ENCODE data around the gene NR1D2.
A peak's percentile ranks its signal among the peaks of the same experiment; 100 is the strongest.
"Not testable (repeated sequence)": the region's sequence is repeated elsewhere in the genome, so short reads cannot be mapped to it uniquely, and the experiment has no call there.

The NR1D2 gene

DNA sequence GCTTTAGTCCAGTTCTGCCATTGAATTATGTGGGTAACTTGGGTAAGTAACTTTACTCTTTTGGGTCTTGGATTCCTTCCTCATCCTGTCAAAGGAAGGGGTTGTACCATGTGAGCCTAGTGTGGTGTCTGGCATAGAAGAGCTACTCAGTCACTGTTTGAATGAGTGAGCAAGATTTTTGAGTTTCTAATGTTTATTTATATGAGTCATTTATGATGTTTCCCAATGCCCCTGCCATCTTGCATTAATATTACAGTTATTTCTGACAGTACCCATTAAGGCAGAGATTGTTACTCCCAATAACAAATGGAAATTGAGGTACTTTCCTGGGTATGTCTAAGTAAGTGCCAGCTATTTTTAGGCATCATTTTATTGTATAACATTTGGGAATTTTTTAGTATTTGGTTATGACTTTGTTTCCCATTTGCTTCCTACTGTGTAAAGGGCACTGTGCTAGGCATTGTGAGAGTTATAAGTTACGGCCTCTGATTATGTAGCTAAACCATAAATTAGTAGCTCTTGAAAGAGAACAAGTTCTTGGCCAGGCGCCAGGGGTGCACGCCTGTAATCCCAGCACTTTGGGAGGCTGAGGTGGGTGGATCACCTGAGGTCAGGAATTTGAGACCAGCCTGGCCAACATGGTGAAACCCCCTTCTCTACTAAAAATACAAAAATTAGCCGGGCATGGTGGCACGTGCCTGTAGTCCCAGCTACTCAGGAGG lies 23.5 kb downstream of the NR1D2 start:
- no peak for DNase-seq

DNA sequence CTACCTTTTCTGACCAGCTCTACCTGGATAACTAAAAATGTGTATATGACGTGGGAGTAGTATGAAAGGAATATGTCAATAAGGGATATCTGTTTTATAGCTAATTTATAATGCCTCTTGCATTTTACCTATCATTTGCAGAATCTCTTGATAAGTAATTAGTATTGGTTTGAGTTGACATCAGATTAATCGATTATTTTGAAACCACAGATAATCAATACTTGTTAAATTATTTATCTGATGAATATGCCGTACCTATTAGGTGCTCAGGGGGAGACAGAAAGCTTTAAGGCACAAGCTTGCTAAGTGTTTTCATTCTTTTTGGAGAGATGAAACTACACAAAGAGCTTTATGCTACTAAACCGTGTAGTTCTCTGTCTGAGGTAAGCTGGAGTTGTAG lies 24.3 kb downstream of the NR1D2 start:
- DNase-seq, result no peak

DNA sequence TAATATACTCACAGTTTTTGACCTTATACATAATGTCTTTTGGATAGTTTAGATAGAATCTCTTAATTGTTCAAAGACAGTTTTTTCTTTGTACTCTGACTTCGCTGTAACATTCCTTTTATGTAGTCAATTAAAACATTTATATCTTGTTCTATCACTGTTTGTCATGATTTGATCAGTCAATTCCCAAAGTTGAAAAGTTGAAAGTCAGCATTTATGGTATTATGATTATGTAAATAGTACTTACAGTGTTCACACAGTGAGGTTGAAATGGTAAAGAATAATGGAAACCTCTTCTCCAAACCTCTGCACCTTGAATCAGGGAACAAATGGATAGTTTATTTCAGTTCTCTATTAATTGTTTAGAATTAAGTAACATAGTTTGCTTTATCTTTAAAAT lies 26.6 kb downstream of the NR1D2 start:
- no peak for DNase-seq

DNA sequence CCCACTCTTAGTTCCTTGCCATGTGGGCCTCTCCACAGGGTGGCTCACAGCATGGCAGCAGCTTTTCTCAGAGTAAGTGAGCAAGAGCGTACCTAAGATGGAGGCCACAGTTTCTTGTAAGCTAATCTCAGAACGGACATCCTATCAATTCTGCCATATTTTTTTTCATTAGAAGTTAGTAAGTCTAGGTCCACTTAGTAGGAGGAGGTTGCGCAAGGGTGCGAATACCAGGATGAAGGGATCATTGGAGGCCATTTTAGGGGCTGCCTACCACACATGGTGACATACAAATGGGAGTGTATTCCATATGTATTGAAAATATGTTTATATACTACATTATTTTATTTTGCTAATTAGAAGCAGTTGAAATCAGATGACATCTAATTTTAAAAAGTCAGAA lies 31.5 kb downstream of the NR1D2 start:
- DNase-seq, result no peak

DNA sequence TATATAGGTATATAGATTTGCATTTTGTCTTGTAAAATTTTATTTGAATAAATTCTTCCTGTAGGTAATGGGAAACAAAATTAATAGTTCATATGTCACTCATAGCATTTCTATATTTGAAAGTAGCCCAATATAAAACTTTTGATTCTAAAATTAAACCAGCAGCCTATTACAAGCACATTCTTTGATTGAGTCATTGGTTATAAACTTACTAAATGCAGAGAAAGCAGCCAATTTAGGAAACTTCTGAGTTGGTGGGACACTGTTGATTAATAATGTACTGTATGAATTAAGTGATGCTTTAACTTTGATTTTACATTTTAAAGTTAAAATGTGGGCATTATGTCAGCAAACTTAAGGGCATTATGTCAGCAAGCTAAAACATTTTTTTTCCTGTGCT lies 34.5 kb downstream of the NR1D2 start:
- DNase-seq, result no peak

DNA sequence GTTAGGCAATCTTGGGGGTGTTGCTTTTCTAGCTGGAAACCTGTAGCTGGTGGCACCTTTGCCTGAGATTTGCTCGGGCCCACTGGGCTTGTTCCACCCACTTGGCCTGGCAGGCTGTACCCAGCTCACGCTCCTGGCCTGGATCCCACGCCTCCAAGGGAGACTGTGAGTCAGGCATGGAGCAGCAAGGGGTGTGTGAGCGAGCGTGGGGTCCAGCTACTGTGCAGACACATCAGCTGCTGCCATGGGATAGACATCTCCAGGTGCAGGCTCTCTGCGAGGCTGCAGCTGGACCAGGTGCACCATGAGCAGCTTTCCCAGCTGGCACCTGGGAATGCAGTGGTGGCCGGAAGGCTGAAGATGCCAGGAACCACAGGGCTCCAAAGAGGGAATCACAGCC lies 36.0 kb downstream of the NR1D2 start:
- no peak for DNase-seq

DNA sequence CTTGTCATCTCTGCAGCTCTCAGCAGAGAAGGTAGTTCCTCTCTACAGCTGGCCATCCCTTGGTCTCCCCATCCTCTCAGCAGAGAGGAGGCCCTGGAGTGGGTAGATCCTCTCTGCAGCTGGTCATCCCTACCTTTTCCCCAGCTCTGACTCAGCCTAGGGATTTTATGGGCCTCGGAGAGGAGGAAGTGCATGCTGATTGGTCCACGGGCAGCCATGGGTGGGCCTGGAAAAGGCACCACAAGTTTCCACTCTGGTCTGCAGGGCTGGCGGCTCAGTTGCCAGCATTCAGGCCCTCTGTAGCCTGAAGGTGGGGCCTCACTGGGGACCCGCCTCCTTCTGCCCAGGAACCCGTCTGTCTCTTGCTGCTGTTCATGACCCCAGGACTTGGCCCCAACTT lies 36.9 kb downstream of the NR1D2 start:
- DNase-seq, result no peak

DNA sequence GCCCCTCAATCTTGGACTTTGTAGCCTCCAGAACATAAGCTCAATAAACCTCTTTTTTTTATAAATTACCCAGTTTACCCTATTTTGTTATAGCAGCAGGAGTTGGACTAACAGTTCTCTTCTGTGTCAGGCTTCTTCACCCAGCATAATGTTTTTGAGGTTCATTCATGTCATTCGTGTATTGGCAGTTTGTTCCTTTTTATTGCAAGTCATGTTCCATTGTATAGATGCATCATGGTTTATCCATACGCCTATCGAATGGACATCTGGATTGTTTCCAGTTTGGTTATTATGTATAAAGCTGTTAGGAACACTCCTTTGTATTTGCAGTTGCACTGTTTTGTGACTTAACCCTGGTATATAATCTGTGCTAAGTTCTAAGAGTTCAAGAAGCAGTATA lies 39.8 kb downstream of the NR1D2 start:
- DNase-seq, result no peak

DNA sequence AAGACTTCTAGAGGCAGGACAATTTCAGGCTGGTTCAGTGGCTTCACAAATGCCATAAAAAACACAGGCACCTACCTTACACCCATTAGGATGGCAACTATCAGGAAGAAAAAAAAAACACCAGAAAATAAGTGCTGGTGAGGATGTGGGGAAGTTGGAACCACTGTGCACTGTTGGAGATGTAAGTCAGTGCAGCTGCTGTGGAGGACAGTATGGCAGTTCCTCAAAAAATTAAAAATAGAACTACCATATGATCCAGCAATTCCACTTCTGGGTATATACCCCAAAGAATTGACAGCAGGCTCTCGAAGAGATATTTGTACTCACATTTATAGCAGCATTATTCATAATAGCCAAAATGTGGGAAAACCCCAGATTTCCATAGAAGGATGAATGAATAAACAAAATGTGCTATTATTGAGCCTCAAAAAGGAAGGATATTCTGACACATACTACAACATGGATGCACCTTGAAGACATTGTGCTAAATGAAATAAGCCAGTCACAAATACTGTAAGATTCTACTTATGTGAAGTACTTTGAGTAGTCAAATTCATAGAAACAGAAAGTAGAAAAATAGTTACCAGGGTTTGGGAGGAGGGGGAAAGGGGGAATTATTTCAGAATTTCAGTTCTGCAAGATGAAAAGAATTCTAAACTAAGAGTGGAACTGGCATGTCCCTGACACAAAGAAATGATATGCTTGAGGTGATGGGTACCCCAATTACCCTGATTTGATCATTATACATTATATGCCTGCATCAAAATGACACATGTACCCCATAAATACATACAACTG lies 40.9 kb downstream of the NR1D2 start:
- DNase-seq, result no peak

DNA sequence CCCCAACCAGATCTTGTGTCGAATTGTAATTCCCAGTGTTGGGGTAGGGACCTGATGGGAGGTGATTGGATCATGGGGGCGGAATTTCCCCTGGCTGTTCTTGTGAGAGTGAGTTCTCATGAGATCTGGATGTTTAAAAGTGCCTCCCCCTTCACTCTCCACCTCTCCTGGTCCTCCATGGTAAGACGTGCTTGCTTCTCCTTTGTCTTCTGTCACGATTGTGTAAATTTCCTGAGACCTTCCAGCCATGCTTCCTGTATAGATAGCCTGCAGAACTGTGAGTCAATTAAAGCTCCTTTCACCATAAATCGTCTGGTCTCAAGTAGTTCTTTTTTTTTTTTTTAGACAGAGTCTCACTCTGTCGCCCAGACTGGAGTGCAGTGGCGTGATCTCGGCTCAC lies 42.3 kb downstream of the NR1D2 start:
- no peak for DNase-seq

DNA sequence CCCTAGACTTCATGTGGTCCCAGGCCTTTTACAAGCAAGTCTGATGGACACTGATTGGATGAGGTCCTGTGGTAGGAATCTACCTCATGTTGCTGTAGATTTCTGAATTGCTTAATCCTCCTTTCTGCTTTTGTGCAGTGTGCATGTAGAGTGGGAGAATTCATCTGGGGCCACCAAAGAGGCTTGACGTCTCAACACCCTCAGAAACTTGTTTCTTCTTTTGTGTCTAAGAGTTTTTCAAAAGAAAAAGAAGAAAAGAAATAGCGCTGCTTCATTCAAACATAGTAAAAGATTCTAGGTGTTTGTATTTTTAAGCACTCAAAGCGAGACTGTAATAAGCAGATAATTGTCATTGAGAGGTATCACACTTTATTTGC lies 46.2 kb downstream of the NR1D2 start:
- no peak for DNase-seq

DNA sequence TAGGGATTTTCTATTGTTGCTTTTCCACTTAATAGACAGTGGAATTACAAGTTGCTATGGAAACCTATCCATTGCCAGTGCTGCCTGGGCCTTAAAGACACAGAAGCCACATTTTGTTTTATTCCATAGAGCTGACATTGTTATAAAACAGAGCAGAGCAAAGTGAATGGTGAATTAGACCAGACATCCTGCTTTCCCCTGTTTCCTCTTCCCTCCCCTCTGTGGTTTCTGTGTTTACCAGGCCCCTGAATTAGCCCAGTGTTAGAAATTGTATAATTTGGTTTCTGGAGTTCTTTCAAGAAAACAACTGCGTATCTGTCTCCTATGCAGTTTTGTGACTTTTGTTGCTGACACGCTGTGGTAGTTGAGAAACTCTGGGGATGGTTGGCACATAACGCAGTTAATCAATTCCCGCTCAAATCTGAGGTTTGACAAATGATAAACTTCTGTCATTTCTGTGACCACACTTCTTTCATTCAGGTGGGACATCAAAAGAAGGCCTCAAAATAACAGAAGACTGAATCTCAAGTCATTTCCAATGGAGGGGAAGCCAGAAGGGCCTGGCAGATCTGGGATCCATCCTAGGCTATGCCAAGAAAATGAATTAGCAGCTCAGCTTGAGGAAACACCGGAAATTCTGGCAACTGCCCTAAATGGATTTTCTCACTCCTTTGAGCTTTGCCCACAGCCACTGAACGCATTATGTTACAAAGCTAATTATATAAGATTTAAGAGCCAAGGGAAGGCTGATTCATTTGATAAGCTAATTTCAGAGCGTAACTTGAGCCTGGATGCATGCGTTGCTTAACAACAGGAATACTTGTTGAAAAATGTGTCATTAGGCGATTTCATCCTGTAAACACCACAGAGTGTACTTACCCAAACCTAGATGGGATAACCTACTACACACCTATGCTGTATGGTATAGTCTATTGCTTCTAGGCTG lies 46.9 kb downstream of the NR1D2 start:
- DNase-seq, result peak; percentile 82

DNA sequence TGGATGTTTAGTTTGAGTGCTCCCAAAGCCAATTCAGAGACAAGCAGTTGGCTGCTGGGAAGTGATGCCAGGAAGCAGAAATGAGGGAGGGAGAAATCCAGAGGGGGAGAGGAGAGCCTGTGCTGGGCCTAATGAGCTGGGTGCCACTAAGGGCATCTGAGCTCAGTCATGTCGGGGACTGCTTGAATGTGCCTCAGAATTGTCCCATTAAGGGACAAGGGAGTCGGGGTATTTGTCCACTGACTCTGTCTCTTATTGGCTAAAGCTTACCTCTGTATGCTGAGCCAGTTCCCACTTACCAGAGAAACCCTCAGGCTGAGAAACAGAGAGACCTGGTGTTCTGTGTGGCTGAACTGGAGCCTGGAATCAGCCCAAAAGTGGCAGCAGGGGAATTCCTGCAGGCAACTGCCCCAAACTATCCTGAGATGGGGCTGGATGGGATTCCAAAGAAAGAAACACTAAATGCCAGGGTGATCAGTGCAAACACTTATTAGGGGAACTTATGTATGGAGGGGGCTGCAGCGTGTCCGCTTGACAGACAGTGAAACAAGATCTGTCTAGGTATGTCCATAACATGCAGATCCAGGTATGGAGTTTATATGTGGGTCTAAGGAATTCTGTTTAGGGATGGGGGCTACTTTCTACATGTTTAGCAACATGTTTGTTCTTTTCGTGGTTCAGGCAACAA lies 48.6 kb downstream of the NR1D2 start:
- no peak for DNase-seq

DNA sequence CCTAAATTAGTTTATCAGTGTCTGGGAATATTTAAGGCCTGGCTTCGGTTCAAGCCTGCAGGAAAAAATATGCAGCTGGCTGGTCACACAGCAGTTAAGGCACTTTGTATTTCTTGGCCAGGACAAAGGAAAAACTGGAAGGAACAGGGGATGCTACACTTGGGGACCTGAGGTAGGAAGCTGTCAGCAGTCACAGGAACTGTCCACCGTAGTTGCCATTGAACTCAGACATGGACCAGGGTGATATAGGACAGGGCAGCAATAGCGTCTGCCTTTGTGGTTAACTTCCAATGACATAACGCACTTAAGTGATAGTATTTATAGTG lies 49.1 kb downstream of the NR1D2 start:
- DNase-seq, result no peak

DNA sequence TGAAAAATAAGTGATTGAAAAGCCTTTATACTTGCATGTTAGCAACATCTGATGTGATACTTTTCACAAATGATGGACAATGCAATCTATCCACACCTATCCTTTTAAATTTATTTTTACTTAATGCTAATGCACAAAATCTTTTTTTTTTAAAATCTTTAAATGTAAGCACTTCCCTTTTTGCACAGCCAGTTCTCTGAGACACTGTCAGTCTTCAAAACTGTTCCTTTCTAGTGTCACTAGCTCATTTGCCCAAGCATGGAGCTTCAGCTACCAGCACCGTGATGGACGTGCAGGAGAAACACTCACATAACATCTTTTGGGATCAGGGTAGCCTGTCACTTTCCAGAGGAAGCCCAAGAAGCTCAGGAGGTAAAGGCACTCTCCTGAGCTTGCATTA lies 50.1 kb downstream of the NR1D2 start:
- no peak for DNase-seq

DNA sequence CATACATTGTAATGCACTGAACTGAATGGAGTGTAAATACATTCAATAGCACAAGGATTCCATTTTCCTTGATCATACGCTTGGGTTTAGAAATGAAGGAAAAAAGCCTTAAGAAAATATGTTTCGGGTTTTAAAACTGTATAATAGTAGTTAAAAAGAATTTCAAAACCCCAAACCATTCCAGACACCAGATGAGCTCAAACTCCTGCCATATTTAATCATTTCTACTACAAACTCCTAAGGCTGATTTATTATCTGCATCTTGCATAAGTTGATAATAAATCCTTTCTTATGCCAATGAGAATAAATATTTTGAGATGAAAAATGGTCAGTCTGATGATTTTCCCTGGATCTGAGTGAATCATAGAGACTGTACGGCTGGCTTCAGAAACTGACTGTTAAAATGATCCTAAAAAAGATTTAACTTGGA lies 51.0 kb downstream of the NR1D2 start:
- DNase-seq, result no peak

DNA sequence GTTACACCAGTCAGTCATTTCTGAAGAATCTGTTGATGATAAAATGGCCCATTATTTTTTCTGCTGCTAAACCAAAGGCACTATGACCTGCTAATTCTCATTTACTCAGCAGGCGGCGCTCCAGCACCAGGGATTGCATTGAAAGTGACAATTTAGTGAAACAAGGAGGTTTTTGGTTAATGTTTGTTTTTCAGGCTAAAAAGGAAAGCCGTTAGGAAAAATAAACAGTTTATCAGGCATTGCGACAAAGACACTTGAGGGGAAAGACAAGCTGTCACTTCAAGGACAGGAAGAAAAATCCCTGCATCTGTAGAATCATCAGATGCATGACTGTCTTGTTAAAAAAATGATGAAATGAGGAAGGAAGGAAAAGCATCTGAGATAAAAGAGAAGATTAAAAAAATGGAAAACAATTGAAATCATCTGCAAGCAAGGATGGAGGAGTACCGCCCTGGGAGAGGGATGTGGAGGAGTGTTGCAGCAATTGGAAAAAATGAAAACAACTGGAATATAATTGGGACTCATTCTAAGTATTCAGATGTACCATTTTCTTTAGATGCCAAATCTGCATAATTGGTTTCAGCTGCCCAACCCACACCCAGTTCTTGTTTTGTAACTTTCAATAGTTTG lies 54.0 kb downstream of the NR1D2 start:
- peak; percentile 54 for DNase-seq

DNA sequence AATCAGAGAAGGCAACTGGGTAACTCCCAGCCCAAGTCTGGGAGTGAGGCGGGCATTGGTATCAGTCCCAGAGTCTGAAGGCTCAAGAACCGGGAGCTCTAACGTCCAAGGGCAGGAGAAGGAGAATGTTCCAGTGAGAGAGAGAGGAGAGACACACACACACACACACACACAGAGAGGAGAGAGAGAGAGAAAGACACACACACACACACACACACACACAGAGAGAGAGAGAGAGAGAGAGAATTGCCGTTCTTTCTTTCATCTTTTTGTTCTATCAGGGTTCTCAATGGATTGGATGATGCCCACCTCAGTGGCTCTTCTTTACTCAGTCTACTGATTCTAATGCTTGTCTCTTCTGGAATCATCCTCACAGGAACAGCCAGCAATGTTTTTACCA lies 57.0 kb downstream of the NR1D2 start:
- no peak for DNase-seq

DNA sequence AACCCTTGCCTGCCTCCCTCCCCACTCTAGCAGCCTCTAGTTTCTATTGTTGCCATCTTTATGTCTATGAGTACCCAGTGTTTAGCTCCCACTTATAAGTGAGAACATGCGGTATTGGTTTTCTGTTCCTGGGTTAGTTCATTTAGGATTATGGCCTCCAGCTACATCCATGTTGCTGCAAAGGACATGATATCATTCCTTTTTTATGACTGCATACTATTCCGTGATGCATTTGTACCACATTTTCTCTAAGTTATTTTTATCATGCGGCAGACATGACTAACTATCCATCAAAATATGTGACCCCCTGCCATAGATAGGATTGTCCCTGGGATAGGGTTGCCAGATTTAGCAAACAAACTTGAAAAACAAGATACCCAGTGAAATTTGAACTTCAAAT lies 58.4 kb downstream of the NR1D2 start:
- DNase-seq, result no peak

DNA sequence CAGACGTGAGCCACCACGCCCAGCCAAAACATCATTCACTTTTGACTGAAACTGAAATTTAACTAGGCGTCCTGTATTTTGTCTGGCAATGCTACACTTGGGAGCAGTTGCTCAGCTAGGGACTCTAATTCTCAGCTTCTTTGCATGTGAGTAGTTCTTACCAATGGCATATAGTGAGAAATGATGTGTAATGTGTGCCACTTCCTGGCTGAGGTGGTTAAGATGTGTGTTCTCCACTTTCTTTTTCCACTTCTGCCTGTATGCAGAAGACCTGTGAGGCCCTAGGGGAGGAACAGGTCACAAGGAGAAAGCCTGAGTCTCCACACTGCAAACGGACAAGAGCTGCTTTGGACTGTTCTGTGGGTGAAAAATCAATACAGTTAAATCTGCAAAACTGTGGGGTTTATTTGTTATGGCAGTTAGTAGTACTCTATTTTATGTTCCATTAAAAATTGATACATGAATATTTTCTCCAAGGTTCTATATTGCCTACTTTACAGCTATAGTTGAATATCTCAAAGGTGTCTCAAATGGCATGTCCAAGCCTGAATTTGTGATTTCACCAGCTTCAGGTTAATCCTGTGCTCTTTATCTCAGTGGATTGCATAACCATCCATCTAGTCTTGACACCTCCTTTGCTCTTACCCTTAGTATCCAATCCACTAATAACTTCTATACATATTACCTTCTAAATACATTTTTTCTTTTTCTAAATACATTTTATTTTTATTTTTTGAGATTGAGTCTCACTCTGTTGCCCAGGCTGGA lies 59.3 kb downstream of the NR1D2 start:
- no peak for DNase-seq

DNA sequence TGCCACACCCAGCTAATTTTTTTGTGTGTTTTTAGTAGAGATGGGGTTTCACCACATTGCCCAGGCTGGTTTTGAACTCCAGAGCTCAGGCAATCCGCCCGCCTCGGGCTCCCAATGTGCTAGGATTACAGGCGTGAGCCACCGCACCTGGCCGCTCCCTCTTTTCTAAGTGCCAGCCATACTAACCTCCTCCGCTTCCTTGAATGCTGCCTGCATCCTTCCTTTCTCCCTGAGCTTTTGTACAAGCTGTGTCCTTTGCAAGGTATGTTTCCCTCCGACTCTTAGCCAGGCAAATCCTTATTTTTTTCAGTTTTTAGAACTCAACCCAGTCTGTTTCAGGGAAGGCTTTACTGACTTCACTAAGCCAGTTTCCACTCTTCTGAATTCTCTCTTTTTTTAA lies 60.6 kb downstream of the NR1D2 start:
- no peak for DNase-seq

DNA sequence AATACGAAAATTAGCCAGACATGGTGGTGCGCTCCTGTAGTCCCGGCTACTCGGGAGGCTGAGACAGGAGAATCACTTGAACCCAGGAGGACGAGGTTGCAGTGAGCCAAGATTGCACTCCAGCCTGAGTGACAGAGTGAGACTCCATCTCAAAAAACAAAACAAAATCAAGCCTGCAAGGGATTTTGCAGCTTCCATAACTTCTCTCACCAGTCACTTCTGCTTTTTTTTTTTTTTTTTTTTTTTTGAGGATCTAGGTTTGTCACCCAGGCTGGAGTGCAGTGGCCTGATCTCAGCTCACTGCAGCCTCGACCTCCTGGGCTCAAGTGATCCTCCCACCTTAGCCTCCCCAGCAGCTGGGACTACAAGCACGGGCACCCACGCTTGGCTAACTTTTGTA lies 65.7 kb downstream of the NR1D2 start:
- DNase-seq, result not testable (repeated sequence)
